ENCODE data around the gene PATJ. TPM values are rescaled to one million over a fixed set of nuclear protein-coding genes. Genes with fewer than 3 reads are reported as not detected.

PATJ gene
- polyA plus RNA-seq, 1 donor (not counting 4 experiments of a cell fraction or from before 2014, with no cell fraction given), result 28.1 TPM

DNA sequence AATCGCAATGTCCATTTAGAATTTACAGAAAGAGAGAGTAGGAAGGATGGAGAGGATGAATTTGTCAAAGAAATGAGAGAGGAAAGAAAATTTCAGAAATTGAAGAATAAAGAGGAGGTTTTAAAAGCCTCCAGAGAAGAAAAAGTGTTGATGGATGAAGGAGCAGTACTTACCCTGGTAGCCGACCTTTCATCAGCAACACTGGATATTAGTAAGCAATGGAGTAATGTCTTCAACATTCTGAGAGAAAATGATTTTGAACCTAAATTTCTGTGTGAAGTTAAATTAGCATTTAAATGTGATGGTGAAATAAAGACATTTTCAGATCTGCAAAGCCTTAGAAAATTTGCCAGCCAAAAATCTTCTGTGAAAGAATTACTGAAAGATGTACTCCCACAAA lies 464.9 kb downstream of the PATJ start:
- Histone ChIP-seq H4K20me1 (ENCODE audit: control insufficient read depth, extremely low read depth, insufficient read depth, low read length) (no peaks in the 10 kb centered on the region), H3K9ac (ENCODE audit: control insufficient read depth, extremely low read depth, insufficient read depth, low read length) (no peak overlapping the region), H3K27me3 (ENCODE audit: control insufficient read depth, extremely low read depth, insufficient read depth, low read length) (no peaks in the 10 kb centered on the region), H3K9me1 (ENCODE audit: control insufficient read depth, extremely low read depth, insufficient read depth, low read length) (no peaks in the 10 kb centered on the region), H3K4me3 (ENCODE audit: control insufficient read depth in 2 of 3, extremely low read depth in 1 of 3, insufficient read depth in 2 of 3, low read depth in 1 of 3, low read length in 3 of 3) (no peak overlapping the region), H3K27ac (ENCODE audit: control insufficient read depth, insufficient read depth, low read length) (no peak overlapping the region), H3K36me3 (ENCODE audit: control insufficient read depth in 2 of 2, extremely low read depth in 1 of 2, insufficient read depth in 2 of 2, low read length in 2 of 2) (no peaks in the 10 kb centered on the region), H3K4me2 (ENCODE audit: control insufficient read depth, extremely low read depth, insufficient read depth, low read depth, low read length) (no peak overlapping the region), H3K9me3 (ENCODE audit: control insufficient read depth, low read depth, low read length) (peaks cover 3% of the 10 kb centered on the region), H2AFZ (ENCODE audit: control insufficient read depth, low read length) (no peak overlapping the region), H3K79me2 (ENCODE audit: control insufficient read depth, insufficient read depth, low read length) (no peaks in the 10 kb centered on the region), H3K4me1 (ENCODE audit: control insufficient read depth, extremely low read depth, insufficient read depth, low read length) (peaks cover 8% of the 10 kb centered on the region)
- FAIRE-seq (no peak), DNase-seq (ENCODE audit: low read depth, low spot score) (no peak)
- TF ChIP-seq, protein P1, sequence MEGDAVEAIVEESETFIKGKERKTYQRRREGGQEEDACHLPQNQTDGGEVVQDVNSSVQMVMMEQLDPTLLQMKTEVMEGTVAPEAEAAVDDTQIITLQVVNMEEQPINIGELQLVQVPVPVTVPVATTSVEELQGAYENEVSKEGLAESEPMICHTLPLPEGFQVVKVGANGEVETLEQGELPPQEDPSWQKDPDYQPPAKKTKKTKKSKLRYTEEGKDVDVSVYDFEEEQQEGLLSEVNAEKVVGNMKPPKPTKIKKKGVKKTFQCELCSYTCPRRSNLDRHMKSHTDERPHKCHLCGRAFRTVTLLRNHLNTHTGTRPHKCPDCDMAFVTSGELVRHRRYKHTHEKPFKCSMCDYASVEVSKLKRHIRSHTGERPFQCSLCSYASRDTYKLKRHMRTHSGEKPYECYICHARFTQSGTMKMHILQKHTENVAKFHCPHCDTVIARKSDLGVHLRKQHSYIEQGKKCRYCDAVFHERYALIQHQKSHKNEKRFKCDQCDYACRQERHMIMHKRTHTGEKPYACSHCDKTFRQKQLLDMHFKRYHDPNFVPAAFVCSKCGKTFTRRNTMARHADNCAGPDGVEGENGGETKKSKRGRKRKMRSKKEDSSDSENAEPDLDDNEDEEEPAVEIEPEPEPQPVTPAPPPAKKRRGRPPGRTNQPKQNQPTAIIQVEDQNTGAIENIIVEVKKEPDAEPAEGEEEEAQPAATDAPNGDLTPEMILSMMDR (optimal IDR thresholded peaks at IDR 0.05 in 1 of 3, IDR thresholded peaks at IDR 0.05 in 1 of 3, conservative IDR thresholded peaks at IDR 0.05 in 1 of 3; ENCODE audit: extremely low read depth in 1 of 3, insufficient read depth in 2 of 3, low read length in 3 of 3), result no peak
- no peak for TF ChIP-seq EZH2 (IDR thresholded peaks at IDR 0.05; ENCODE audit: low read length)
- dilution Hi-C loops (cut with MboI; ENCODE audit: extremely low pct_ligation_motif_present, low sequenced_read_pairs), result no loop called here

GRCh38 chr1:62208087-62208486 lies 465.8 kb downstream of the PATJ start:
- Histone ChIP-seq H3K27ac (ENCODE audit: control insufficient read depth, insufficient read depth, low read length) (no peak overlapping the region), H3K79me2 (ENCODE audit: control insufficient read depth, insufficient read depth, low read length) (no peaks in the 10 kb centered on the region), H3K4me2 (ENCODE audit: control insufficient read depth, extremely low read depth, insufficient read depth, low read depth, low read length) (no peak overlapping the region), H3K9me3 (ENCODE audit: control insufficient read depth, low read depth, low read length) (peaks cover 3% of the 10 kb centered on the region), H3K9me1 (ENCODE audit: control insufficient read depth, extremely low read depth, insufficient read depth, low read length) (no peaks in the 10 kb centered on the region), H3K9ac (ENCODE audit: control insufficient read depth, extremely low read depth, insufficient read depth, low read length) (no peak overlapping the region), H3K27me3 (ENCODE audit: control insufficient read depth, extremely low read depth, insufficient read depth, low read length) (no peaks in the 10 kb centered on the region), H3K4me3 (ENCODE audit: control insufficient read depth in 2 of 3, extremely low read depth in 1 of 3, insufficient read depth in 2 of 3, low read depth in 1 of 3, low read length in 3 of 3) (no peak overlapping the region), H3K36me3 (ENCODE audit: control insufficient read depth in 2 of 2, extremely low read depth in 1 of 2, insufficient read depth in 2 of 2, low read length in 2 of 2) (no peaks in the 10 kb centered on the region), H3K4me1 (ENCODE audit: control insufficient read depth, extremely low read depth, insufficient read depth, low read length) (peaks cover 8% of the 10 kb centered on the region), H4K20me1 (ENCODE audit: control insufficient read depth, extremely low read depth, insufficient read depth, low read length) (no peaks in the 10 kb centered on the region), H2AFZ (ENCODE audit: control insufficient read depth, low read length) (no peak overlapping the region)
- no peak for DNase-seq (ENCODE audit: low read depth, low spot score)
- no peak for FAIRE-seq
- dilution Hi-C loops (cut with MboI; ENCODE audit: extremely low pct_ligation_motif_present, low sequenced_read_pairs), result no loop called here
- TF ChIP-seq EZH2 (IDR thresholded peaks at IDR 0.05; ENCODE audit: low read length), result no peak
- TF ChIP-seq, protein P1 (optimal IDR thresholded peaks at IDR 0.05 in 1 of 3, IDR thresholded peaks at IDR 0.05 in 1 of 3, conservative IDR thresholded peaks at IDR 0.05 in 1 of 3; ENCODE audit: extremely low read depth in 1 of 3, insufficient read depth in 2 of 3, low read length in 3 of 3), result no peak

All from keratinocyte (primary cell).